HepG2 (cell line): ENCODE data around the gene TRIM28. TPM values are rescaled to one million over a fixed set of nuclear protein-coding genes. Genes with fewer than 3 reads are reported as not detected.
A peak's percentile ranks its signal among the peaks of the same experiment; 100 is the strongest.

ENCODE experiments used
- AFF4 ChIP-seq: sonication (generic); formaldehyde crosslinking; IDR thresholded peaks from 2 replicates; pipeline ENCODE4 v1.4.0; 2020; ENCODE audit warnings: missing genetic modification reagents
- ARID2 ChIP-seq: sonication (generic); formaldehyde crosslinking; IDR thresholded peaks from 2 replicates; pipeline ENCODE4 v1.8.1; 2022; ENCODE audit warnings: mild to moderate bottlenecking, missing genetic modification reagents, borderline replicate concordance
- ATAD3A ChIP-seq: sonication (generic); formaldehyde crosslinking; IDR thresholded peaks from 2 replicates; pipeline ENCODE4 v1.4.0; 2020; ENCODE audit warnings: missing genetic modification reagents
- BHLHE40 ChIP-seq: IDR thresholded peaks from 2 replicates; pipeline ENCODE4 v1.6.1; 2011; ENCODE audit warnings: low read length, improper control_type of control experiment
- CSRNP1 ChIP-seq: sonication (generic); formaldehyde crosslinking; IDR thresholded peaks from 2 replicates; pipeline ENCODE4 v1.8.1; 2023; ENCODE audit warnings: mild to moderate bottlenecking, missing genetic modification reagents
- IRX3 ChIP-seq: sonication (generic); formaldehyde crosslinking; IDR thresholded peaks from 2 replicates; pipeline ENCODE4 v1.8.1; 2023; ENCODE audit warnings: mild to moderate bottlenecking, low read depth, missing genetic modification reagents, borderline replicate concordance
- ISL2 ChIP-seq: sonication (generic); formaldehyde crosslinking; IDR thresholded peaks from 2 replicates; pipeline ENCODE4 v1.5.0; 2020; ENCODE audit warnings: missing genetic modification reagents
- ISX ChIP-seq: sonication (generic); formaldehyde crosslinking; conservative IDR thresholded peaks from 2 replicates; pipeline ENCODE4 v1.5.0; 2020; ENCODE audit warnings: missing genetic modification reagents
- MBNL3 ChIP-seq: fragments of 250-450 bp; sonication (Bioruptor Pico); conservative IDR thresholded peaks from 2 replicates; pipeline ENCODE4 v1.8.0; 2022; ENCODE audit warnings: mild to moderate bottlenecking, inconsistent platforms
- MIXL1 ChIP-seq: IDR thresholded peaks from 2 replicates; pipeline ENCODE4 v1.6.1; 2016
- SAFB2 ChIP-seq: sonication (generic); formaldehyde crosslinking; IDR thresholded peaks from 2 replicates; pipeline ENCODE4 v1.5.1; 2020; ENCODE audit warnings: missing genetic modification reagents, low read depth, mild to moderate bottlenecking, borderline replicate concordance
- TRAFD1 ChIP-seq: sonication (generic); formaldehyde crosslinking; IDR thresholded peaks from 2 replicates; pipeline ENCODE4 v1.5.1; 2020; ENCODE audit warnings: missing genetic modification reagents, mild to moderate bottlenecking, borderline replicate concordance
- ZNF263 ChIP-seq: sonication (generic); formaldehyde crosslinking; IDR thresholded peaks from 2 replicates; pipeline ENCODE4 v1.4.0; 2020; ENCODE audit warnings: missing genetic modification reagents
- ZNF292 ChIP-seq: sonication (generic); formaldehyde crosslinking; IDR thresholded peaks from 2 replicates; pipeline ENCODE4 v1.8.1; 2022; ENCODE audit warnings: mild to moderate bottlenecking, low read depth, missing genetic modification reagents, borderline replicate concordance
- ZNF720 ChIP-seq: sonication (generic); formaldehyde crosslinking; IDR thresholded peaks from 2 replicates; pipeline ENCODE4 v1.4.0; 2020; ENCODE audit warnings: missing genetic modification reagents
- ZNF777 ChIP-seq: sonication (generic); formaldehyde crosslinking; IDR thresholded peaks from 2 replicates; pipeline ENCODE4 v1.4.0; 2020; ENCODE audit warnings: missing genetic modification reagents
- ZSCAN21 ChIP-seq: sonication (generic); formaldehyde crosslinking; IDR thresholded peaks from 2 replicates; pipeline ENCODE4 v1.8.0; 2022; ENCODE audit warnings: mild to moderate bottlenecking, missing genetic modification reagents, moderate library complexity, borderline replicate concordance
- polyA plus RNA-seq, 8 experiments: library from polyadenylated mRNA; depleted of rRNA in 3 of 8; stranded (reverse) in 7 of 8; unstranded in 1 of 8; fragments of >200 nt; fragmentation: Illumina TruSeq in 4 of 8; extraction: Trizol in 4 of 8; gene quantifications; 2 replicates each; pipeline versions ENCODE4 v1.2.1 to v1.2.3, GENCODE V29; 2011 to 2016; ENCODE audit warnings: low read depth in 4 of 8, missing spikeins in 1 of 8, mixed read lengths in 1 of 8; ENCODE audit not compliant: insufficient read depth in 1 of 8
- total RNA-seq, 5 experiments: library from RNA; depleted of rRNA; stranded (reverse); fragments of >200 nt; fragmentation: Illumina TruSeq; extraction: Trizol; gene quantifications; 2 replicates each; pipeline ENCODE4 v1.2.3, GENCODE V29; 2016; ENCODE audit warnings: low read depth in 1 of 5
- TF ChIP-seq, protein P1 (sequence below): sonication (generic); formaldehyde crosslinking; IDR thresholded peaks from 2 replicates; pipeline ENCODE4 v1.4.0; 2020; ENCODE audit warnings: missing genetic modification reagents, borderline replicate concordance

TRIM28 gene
- total and polyA plus RNA-seq, 2 of the 13 experiments (the other 11 are each of a cell fraction or from before 2014, with no cell fraction given) = 361 to 439 TPM

DNA sequence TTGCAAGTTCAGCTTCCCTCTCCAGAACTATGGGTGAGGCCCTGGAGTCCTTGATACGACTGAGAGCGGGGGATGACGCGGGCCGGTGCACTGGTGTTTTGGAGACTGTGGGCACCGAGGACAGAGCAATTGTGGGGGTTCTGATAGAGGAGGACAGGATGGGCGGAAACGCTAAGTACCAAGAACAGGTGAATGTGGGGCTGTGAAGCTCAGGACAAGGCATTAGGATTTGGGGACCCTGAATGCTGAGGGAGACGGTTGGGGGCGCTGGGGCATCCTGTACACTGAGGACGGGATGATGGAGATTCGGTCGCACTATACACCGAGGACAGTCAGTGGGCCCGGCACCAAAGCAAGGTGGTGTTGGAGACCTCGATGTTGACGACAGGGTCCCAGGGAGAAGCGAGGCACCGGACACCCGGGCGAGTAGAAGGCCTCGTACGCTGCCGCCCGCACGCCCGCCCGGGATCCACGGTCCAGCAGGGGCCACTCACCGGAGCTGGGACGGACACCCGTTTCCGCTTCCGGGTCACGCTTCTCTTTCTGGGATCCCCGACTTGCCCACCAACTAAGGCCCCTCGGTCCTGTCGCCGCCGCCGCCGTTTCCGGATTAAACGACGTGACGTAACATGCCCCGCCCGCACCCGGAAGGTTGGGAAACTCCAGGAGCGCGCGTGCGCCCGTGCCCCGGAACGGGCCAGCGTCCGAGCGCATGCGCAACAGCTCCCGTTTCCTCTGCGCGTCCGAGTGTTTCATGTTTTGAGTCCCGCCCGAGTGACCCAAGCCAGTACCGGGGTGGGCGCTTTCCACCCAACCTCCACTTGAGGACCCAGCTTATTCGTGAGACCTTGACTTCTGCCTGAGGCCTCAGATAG, 10.9 kb downstream of the TRIM28 start, which contains the start of gene CHMP2A (continued):
- no peak for TF ChIP-seq CSRNP1 (CRISPR knock-in tag)
- no peak for TF ChIP-seq ZNF777 (CRISPR knock-in tag)
- no peak for TF ChIP-seq ARID2
- TF ChIP-seq ISX (CRISPR knock-in tag) = no peak
- 0 out of 2 replicates have a peak, but pooled peaks have one; percentile 20 for TF ChIP-seq TRAFD1 (CRISPR knock-in tag)
- TF ChIP-seq ZNF292 (CRISPR knock-in tag) = no peak
- TF ChIP-seq, protein P1, sequence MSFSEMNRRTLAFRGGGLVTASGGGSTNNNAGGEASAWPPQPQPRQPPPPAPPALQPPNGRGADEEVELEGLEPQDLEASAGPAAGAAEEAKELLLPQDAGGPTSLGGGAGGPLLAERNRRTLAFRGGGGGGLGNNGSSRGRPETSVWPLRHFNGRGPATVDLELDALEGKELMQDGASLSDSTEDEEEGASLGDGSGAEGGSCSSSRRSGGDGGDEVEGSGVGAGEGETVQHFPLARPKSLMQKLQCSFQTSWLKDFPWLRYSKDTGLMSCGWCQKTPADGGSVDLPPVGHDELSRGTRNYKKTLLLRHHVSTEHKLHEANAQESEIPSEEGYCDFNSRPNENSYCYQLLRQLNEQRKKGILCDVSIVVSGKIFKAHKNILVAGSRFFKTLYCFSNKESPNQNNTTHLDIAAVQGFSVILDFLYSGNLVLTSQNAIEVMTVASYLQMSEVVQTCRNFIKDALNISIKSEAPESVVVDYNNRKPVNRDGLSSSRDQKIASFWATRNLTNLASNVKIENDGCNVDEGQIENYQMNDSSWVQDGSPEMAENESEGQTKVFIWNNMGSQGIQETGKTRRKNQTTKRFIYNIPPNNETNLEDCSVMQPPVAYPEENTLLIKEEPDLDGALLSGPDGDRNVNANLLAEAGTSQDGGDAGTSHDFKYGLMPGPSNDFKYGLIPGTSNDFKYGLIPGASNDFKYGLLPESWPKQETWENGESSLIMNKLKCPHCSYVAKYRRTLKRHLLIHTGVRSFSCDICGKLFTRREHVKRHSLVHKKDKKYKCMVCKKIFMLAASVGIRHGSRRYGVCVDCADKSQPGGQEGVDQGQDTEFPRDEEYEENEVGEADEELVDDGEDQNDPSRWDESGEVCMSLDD = no peak
- no peak for TF ChIP-seq ZNF720
- TF ChIP-seq ATAD3A (CRISPR knock-in tag) = no peak
- no peak for TF ChIP-seq IRX3 (CRISPR knock-in tag)
- peak; percentile 46; the same call in 1 of the 2 replicates for TF ChIP-seq BHLHE40
- no peak for TF ChIP-seq ZNF263
- no peak for TF ChIP-seq AFF4 (CRISPR knock-in tag)
- no peak for TF ChIP-seq ISL2 (CRISPR knock-in tag)
- no peak for TF ChIP-seq ZSCAN21 (CRISPR knock-in tag)
- TF ChIP-seq MBNL3 (CRISPR knock-in tag) = no peak
- TF ChIP-seq SAFB2 (CRISPR knock-in tag) = 0 out of 2 replicates have a peak, but pooled peaks have one; percentile 34
- no peak for TF ChIP-seq MIXL1 (CRISPR knock-in tag)
